Measurements from ENCODE around the gene TGFBR1. TPM values are rescaled to one million over a fixed set of nuclear protein-coding genes. Genes with fewer than 3 reads are reported as not detected.

The TGFBR1 gene
- total RNA-seq, 2 donors from 2014 or later = 62.7 to 105 TPM

DNA sequence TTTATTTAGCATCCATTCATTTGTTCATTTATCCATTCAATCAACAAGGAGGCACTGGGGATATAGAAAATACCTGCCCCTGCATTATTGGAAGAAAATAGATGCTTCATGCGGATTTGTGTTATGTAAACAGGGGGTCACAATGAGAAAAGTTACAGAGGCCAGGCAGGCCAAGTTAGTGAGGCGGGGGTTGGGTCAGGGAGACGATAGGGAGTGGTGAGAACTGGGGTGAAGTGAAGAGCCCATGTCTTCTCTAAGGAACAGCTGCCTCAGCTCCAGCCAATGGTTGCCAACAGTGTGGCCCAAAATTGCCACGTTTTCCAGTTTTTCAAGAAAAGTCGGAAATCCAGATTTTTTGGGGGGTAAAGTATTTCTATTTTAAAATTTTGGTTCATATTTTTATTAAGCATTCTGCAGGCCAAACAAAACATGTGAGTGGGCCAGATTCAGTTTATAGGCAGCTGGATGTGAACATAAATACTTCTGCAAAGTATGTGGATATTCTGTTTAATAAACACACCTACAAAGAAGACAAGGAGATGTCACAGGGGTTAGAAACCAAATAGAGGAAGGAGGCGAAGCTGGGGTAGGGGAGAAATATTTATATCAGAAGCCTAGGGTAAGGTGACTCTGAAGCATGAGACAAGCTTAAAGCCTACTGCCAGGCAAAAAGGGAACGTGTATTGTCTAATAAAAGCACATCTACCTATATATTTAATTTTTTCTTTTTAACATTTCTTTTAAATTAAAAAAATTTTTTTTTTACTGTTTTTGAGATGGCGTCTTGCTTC, 72.9 kb downstream of the TGFBR1 start:
- peak overlapping the region; percentile 11 to 94 for H3K27ac Mint-ChIP-seq
- H3K4me3 Mint-ChIP-seq = no peak overlapping the region
- ATAC-seq = no peak
- H3K27me3 Mint-ChIP-seq = peaks cover 0 to 2% of the 10 kb centered on the region in 2 donors
- no peak for DNase-seq (ENCODE audit: low spot score)
- peaks cover 7% of the 10 kb centered on the region for H3K36me3 Mint-ChIP-seq
- no peaks in the 10 kb centered on the region for H3K9me3 Mint-ChIP-seq
- peaks cover 67 to 81% of the 10 kb centered on the region in 2 donors for H3K4me1 Mint-ChIP-seq (ENCODE audit: low read depth in 2 of 2)

DNA sequence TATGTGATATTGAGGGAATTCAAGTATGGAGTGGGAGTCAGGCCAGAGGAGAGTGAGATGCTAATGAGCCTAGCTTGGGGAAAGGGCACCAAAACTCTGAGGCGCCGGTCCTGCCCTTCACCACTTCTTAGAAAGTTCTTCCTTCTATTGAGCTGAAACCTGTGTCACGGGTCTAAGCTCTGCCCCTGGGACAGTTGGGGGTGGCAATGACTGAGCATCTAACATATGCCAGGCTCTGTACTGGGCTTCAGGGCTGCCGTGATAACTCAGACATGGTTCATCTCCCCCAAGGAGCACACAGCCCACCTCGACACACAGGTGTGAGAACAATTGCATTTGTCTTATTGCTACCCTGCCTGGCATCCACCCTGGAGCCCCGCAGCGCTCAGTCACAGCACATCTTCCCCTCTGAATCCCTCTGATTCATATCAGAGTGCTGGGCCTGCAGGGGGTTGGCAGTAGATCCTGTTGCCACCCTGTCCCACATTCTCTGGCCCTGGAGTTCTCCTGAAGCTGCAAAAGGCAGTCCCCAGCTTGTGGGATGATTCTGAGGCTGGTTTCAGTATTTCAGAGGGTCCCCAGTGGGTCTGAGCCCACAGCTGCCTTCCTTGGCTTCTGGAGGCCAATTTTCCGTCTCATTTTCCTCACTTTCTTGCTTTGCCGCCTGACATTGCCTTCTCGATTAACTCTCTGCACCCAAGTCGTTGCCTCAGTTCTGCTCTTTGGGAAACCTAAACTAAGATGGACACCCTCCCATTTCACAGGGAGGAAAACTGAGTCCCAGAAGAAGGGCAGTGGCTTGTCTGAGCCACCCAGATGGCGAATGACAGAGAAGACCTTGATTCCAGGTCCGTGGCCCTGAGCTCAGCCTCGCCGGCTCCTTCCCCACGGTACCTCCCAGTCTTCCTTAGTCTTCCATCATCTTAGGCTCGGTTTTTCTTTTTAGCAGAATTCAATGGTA, 74.3 kb downstream of the TGFBR1 start:
- no peak for DNase-seq (ENCODE audit: low spot score)
- H3K4me3 Mint-ChIP-seq = peak overlapping the region; percentile 74

DNA sequence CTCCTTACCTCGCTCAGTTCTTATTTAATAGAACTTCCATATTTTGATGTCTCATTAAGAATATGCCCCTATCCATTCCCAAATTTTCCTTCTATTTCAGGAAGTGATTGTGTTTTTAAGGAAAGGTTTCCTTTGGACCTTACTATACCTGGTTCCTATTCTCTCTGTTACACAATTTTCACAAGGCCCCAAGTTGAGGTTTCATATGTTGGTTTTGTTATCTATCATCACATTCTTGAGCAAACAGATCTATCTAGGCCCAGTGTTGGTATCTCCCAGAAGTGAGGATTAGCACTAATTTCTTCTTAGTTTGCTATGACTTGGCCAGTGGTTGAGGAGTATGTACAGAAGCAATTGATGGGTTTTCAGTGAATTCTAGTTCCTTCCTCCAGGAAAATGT, 75.3 kb downstream of the TGFBR1 start:
- H3K9me3 Mint-ChIP-seq = no peaks in the 10 kb centered on the region
- peaks cover 8% of the 10 kb centered on the region for H3K36me3 Mint-ChIP-seq
- ATAC-seq (peak; percentile 75 to 76), DNase-seq (ENCODE audit: low spot score) (peak; percentile 55)
- H3K27ac Mint-ChIP-seq = peak overlapping the region; percentile 94 to 95
- no peaks in the 10 kb centered on the region for H3K27me3 Mint-ChIP-seq
- H3K4me3 Mint-ChIP-seq = peak overlapping the region; percentile 74
- peaks cover 74 to 87% of the 10 kb centered on the region in 2 donors for H3K4me1 Mint-ChIP-seq (ENCODE audit: low read depth in 2 of 2)

More for the DNA sequence above, 74.3 kb downstream of the TGFBR1 start:
- no peak for ATAC-seq
- H3K4me1 Mint-ChIP-seq (ENCODE audit: low read depth in 2 of 2) = peaks cover 69 to 85% of the 10 kb centered on the region in 2 donors
- H3K9me3 Mint-ChIP-seq = no peaks in the 10 kb centered on the region
- peaks cover 8% of the 10 kb centered on the region for H3K36me3 Mint-ChIP-seq
- no peaks in the 10 kb centered on the region for H3K27me3 Mint-ChIP-seq
- H3K27ac Mint-ChIP-seq = peak overlapping the region; percentile 94 to 95

DNA sequence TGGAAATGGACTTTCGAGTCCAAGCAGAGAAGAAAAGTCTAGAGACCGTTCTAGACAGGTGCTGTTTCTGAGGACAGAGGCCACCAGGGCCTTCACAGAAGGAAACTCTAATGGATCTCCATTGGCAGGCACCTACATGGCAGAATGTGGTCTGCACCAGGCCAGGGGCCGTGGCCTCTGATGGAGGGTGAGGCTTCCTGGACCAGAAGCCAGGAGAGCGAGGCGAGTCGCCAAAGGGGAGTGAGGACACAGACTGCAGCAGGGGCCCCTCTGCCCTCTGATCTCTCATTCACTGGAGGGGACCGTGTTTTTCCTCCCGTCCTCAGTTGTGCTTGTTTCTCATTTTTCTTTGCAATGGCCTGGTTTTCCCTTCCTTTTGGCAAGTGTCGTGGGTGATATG, 75.7 kb downstream of the TGFBR1 start:
- DNase-seq (ENCODE audit: low spot score) (peak; percentile 32), ATAC-seq (peak; percentile 6 to 17)
- peak overlapping the region; percentile 74 for H3K4me3 Mint-ChIP-seq
- H3K9me3 Mint-ChIP-seq = no peaks in the 10 kb centered on the region
- H3K4me1 Mint-ChIP-seq (ENCODE audit: low read depth in 2 of 2) = peaks cover 79 to 84% of the 10 kb centered on the region in 2 donors
- H3K36me3 Mint-ChIP-seq = peaks cover 8% of the 10 kb centered on the region
- H3K27ac Mint-ChIP-seq = peak overlapping the region; percentile 94 to 95
- H3K27me3 Mint-ChIP-seq = no peaks in the 10 kb centered on the region

DNA sequence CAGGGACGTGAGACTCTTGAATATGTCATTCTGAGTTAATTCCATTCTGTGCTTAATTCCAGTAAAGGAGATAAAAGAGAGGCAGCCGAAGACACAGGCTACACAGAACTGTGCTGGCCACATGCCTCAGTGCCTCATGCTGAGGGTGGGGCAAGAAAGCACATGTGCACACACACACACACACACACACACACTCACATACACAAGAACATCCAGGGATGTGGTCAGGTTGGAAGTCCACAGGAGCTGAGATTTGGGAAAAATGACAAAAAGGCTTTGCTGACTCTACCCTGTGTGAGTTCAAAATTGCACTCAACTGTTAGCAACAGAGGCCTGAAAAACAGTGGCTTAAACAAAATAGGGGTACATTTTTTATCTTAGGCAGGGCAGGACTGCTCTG, 76.3 kb downstream of the TGFBR1 start:
- peak overlapping the region; percentile 94 to 95 for H3K27ac Mint-ChIP-seq

DNA sequence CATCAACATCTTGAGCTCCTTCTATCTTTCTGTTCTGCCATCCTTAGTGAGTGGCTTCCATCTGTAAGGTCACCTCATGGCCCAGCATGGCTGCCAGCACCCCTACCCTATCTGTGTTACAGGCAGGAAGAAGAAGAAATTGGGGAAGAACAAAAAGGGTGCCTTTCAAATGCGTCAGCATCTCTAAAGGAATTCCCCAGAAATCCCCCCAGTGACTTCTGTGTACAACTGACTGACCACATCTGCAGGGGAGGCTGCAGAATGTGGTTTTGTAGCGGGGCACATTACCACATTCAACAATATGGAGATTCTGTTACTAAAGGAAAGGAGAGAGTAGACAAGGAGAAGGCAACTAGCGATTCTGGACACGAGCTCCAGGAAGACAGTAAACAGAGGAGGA, 76.7 kb downstream of the TGFBR1 start:
- peak; percentile 67 to 82 for ATAC-seq
- DNase-seq (ENCODE audit: low spot score) = peak; percentile 91
- Mint-ChIP-seq H3K9me3 (no peaks in the 10 kb centered on the region), H3K27ac (peak overlapping the region; percentile 94 to 95), H3K27me3 (no peaks in the 10 kb centered on the region), H3K4me1 (ENCODE audit: low read depth in 2 of 2) (peaks cover 78 to 87% of the 10 kb centered on the region in 2 donors), H3K36me3 (peaks cover 8% of the 10 kb centered on the region), H3K4me3 (peak overlapping the region; percentile 74)

More for the DNA sequence above, 76.3 kb downstream of the TGFBR1 start:
- DNase-seq (ENCODE audit: low spot score) (no peak), ATAC-seq (no peak)
- peaks cover 81 to 87% of the 10 kb centered on the region in 2 donors for H3K4me1 Mint-ChIP-seq (ENCODE audit: low read depth in 2 of 2)
- H3K27me3 Mint-ChIP-seq = no peaks in the 10 kb centered on the region
- no peaks in the 10 kb centered on the region for H3K9me3 Mint-ChIP-seq
- peak overlapping the region; percentile 74 for H3K4me3 Mint-ChIP-seq
- H3K36me3 Mint-ChIP-seq = peaks cover 8% of the 10 kb centered on the region

DNA sequence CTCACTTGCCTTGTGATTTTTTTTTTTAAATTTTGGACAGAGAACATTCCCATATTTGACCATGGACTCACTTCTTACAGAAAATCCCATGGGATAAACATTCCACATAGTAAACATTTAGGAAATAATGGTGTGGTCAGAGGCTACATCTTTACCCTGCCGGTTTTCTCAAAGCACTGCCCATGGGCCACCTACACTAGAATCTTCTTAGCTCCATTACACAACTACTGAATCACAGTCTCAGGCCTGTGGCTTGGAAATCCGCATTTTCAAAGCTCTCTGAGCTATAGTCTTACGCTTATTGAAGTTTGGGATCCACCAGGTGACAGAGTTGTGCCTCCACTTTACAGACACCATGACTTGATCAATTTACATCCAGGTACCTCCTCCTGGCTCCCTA, 77.4 kb downstream of the TGFBR1 start:
- peaks cover 77 to 88% of the 10 kb centered on the region in 2 donors for H3K4me1 Mint-ChIP-seq (ENCODE audit: low read depth in 2 of 2)
- no peaks in the 10 kb centered on the region for H3K9me3 Mint-ChIP-seq
- H3K27me3 Mint-ChIP-seq = no peaks in the 10 kb centered on the region
- ATAC-seq (no peak), DNase-seq (ENCODE audit: low spot score) (no peak)
- peaks cover 8% of the 10 kb centered on the region for H3K36me3 Mint-ChIP-seq
- peak overlapping the region; percentile 74 for H3K4me3 Mint-ChIP-seq
- peak overlapping the region; percentile 94 to 95 for H3K27ac Mint-ChIP-seq

DNA sequence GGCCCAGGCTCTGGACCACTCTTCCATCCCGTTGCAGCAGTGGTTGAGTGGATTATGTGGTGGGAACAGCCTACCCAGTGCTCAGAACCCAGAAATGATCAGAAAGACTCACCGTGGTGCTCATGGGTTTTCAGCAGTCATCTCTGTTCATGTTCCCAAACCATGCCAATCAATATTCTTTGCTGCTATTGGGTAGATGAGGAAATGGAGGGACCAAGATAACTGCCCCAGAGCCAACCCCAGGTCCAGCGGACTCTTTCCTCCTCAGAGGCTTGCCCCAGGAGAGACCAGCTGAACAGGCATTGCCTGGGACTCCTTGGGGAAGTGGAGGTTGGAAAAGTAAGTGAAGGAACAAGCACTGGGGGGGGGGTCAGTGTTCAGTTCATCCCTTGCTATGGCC, 78.7 kb downstream of the TGFBR1 start:
- H3K9me3 Mint-ChIP-seq = no peaks in the 10 kb centered on the region
- H3K4me3 Mint-ChIP-seq = peak overlapping the region; percentile 74
- DNase-seq (ENCODE audit: low spot score) (no peak), ATAC-seq (no peak)
- H3K36me3 Mint-ChIP-seq = peaks cover 8% of the 10 kb centered on the region
- H3K4me1 Mint-ChIP-seq (ENCODE audit: low read depth in 2 of 2) = peaks cover 75 to 83% of the 10 kb centered on the region in 2 donors
- H3K27ac Mint-ChIP-seq = peak overlapping the region; percentile 94 to 95
- H3K27me3 Mint-ChIP-seq = peaks cover 5 to 6% of the 10 kb centered on the region in 2 donors

DNA sequence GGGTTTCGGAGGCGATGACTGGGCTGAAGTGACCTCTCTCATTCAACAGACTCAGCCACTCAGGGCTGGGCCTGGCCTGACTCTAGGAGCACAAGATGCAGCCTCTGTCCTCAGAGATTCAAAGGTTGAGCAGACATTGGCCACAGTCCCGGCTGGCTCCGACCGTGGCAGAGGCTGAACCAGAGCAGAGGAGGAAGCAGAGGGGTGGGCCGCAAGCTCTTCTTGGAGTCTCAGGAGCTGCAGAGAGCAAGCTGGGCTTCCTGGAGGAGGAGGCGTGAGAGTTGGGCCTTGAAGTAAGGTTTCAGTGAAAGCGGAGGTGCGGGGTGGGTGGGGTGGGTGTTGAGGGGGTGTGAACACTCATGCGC, 79.2 kb downstream of the TGFBR1 start:
- Mint-ChIP-seq H3K4me1 (ENCODE audit: low read depth in 2 of 2) (peaks cover 71 to 80% of the 10 kb centered on the region in 2 donors), H3K9me3 (no peaks in the 10 kb centered on the region)

DNA sequence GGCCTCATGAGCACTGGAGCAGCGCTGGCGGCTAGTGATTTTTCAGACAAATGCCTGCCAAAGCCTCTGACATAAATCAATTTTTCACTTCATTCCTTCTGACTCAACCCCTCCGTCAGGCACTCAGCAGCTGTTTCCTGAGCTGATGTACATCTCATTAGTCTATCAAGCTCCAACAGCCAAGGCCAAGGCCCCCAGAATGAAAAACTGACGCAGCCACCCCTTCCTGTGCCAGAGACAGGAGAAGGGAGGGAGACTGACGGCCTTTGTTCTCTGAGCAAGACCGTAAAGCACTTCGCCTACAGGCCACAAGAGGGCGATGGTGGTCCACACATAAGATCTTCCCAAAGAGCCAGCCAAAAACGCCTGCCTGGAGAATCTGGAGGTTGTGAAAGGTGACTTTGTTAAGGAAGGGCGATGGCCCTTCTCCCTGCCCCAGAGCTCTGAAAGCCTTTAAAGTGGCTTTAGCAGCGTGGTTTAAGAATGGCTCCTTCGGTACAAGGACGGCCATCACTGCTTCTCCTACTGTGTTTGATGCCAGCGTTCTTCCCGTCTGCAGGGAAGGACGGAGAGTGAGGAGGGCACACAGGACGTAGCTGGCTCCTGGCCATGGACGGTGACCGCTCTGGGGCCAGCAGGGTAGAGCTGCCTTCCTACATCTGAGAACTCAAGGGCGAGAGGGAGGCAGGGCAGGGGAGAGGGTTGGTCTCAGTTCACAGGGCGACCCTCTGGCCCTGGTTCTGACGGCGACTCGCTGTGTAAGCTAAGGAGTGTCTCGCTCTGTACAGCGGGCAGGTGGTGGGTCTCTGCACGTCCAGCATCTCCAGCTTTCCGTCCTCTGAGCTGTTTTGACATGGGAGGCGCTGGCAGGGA, 79.8 kb downstream of the TGFBR1 start:
- H3K9me3 Mint-ChIP-seq = no peaks in the 10 kb centered on the region
- DNase-seq (ENCODE audit: low spot score) (peak; percentile 86), ATAC-seq (peak; percentile 80 to 85)
- peaks cover 64 to 74% of the 10 kb centered on the region in 2 donors for H3K4me1 Mint-ChIP-seq (ENCODE audit: low read depth in 2 of 2)
- peak overlapping the region; percentile 94 to 95 for H3K27ac Mint-ChIP-seq
- peaks cover 13 to 14% of the 10 kb centered on the region in 2 donors for H3K27me3 Mint-ChIP-seq
- H3K36me3 Mint-ChIP-seq = peaks cover 8% of the 10 kb centered on the region
- H3K4me3 Mint-ChIP-seq = peak overlapping the region; percentile 74

More for the DNA sequence above, 79.2 kb downstream of the TGFBR1 start:
- H3K27ac Mint-ChIP-seq = peak overlapping the region; percentile 94 to 95
- H3K4me3 Mint-ChIP-seq = peak overlapping the region; percentile 74
- ATAC-seq (no peak), DNase-seq (ENCODE audit: low spot score) (no peak)
- H3K36me3 Mint-ChIP-seq = peaks cover 8% of the 10 kb centered on the region
- H3K27me3 Mint-ChIP-seq = peaks cover 7 to 8% of the 10 kb centered on the region in 2 donors

DNA sequence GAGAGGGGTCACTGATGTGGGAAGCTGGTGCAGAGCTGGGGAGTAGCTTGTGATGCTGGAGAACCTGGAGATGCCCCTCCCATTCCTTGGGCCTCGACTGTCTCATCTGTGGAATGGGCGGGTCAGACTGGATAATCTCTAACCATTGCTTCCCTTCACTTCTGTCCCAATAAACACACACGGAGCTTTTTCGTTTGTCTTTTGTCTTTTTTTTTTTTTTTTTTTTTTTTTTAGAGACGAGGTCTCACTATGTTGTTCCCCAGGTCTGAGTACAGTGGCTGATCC, 80.4 kb downstream of the TGFBR1 start:
- Mint-ChIP-seq H3K4me1 (ENCODE audit: low read depth in 2 of 2) (peaks cover 60 to 68% of the 10 kb centered on the region in 2 donors), H3K9me3 (no peaks in the 10 kb centered on the region)
- DNase-seq (ENCODE audit: low spot score) = no peak

DNA sequence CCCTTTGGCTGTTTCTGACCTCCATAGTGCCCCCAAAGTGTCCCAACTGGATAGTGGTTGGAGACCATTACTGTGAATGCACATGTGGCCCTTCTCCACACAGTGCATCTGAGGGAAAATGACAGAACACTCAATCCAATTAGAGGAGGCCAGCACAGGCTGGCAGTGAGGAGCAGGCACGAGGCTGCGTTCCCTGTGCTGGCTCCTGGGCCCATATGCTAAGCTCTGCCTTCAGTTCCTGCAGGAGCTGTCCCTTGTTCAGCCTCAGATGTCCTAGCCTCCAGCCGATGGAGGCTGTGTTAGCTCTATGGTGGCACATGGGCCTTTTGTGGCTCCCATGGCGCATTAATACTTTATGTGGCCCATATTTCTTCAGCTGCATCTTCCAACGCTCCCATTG, 81.0 kb downstream of the TGFBR1 start:
- peak overlapping the region; percentile 10 for H3K4me3 Mint-ChIP-seq
- H3K36me3 Mint-ChIP-seq = peaks cover 4% of the 10 kb centered on the region
- ATAC-seq (no peak), DNase-seq (ENCODE audit: low spot score) (no peak)
- H3K27ac Mint-ChIP-seq = peak overlapping the region; percentile 94 to 95
- H3K9me3 Mint-ChIP-seq = no peaks in the 10 kb centered on the region
- H3K4me1 Mint-ChIP-seq (ENCODE audit: low read depth in 2 of 2) = peaks cover 59 to 66% of the 10 kb centered on the region in 2 donors
- H3K27me3 Mint-ChIP-seq = peaks cover 16% of the 10 kb centered on the region in 2 donors

More for the DNA sequence above, 80.4 kb downstream of the TGFBR1 start:
- Mint-ChIP-seq H3K36me3 (peaks cover 5% of the 10 kb centered on the region), H3K4me3 (peak overlapping the region; percentile 74), H3K27ac (peak overlapping the region; percentile 94 to 95), H3K27me3 (peaks cover 14 to 16% of the 10 kb centered on the region in 2 donors)
- ATAC-seq = no peak

DNA sequence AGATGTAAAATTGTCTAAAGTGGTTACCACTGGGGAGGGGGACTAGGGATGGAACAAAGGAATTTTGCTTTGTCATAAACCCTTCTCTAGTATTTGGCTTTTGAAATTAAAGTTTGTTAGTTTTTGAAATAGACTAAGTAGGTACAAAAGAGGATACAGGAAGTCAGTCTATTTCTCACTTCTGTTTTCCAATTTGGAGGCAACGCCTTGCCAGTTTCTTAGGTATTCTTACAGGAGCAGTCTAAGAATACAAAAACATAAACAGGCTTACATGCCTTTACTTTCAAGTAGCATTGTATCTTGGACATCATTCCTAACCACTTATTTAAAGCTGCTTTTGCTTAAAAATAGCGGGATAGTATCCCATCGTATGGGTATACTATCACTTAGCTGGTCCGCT, 82.4 kb downstream of the TGFBR1 start:
- Mint-ChIP-seq H3K9me3 (no peaks in the 10 kb centered on the region), H3K36me3 (peaks cover 4% of the 10 kb centered on the region), H3K4me3 (no peak overlapping the region), H3K4me1 (ENCODE audit: low read depth in 2 of 2) (peaks cover 47 to 55% of the 10 kb centered on the region in 2 donors), H3K27me3 (peaks cover 20 to 21% of the 10 kb centered on the region in 2 donors), H3K27ac (peak overlapping the region in 1 of 2 donors; percentile 94)
- no peak for ATAC-seq
- DNase-seq (ENCODE audit: low spot score) = no peak

Measured in natural killer cell treated with Interleukin-12 subunit alpha and Interleukin-12 subunit beta and Interleukin-15 and Interleukin-18, amount 100 ng/mL, for 72 hours (primary cell).